Ascending aorta (tissue), 2 donors: ENCODE data around the gene TTC39A. TPM values are rescaled to one million over a fixed set of nuclear protein-coding genes. Genes with fewer than 3 reads are reported as not detected.
"Not testable (repeated sequence)": the region's sequence is repeated elsewhere in the genome, so short reads cannot be mapped to it uniquely, and the experiment has no call there.

Experiments
- DNase-seq, 2 donors: peaks; one replicate each; pipeline ENCODE4 v3.0.0-alpha.2; 2019; ENCODE audit warnings: low spot score in 2 of 2
- H3K27ac ChIP-seq, 2 donors: fragments of 200-600 bp; sonication (generic); one replicate each; pipeline ENCODE4 v1.5.1; 2016 to 2017; ENCODE audit warnings: mild to moderate bottlenecking in 1 of 2
- H3K27me3 ChIP-seq: fragments of 200-600 bp; sonication (generic); one replicate; pipeline ENCODE4 v1.5.1; 2017
- H3K36me3 ChIP-seq, 2 donors: fragments of 200-600 bp; sonication (generic); one replicate each; pipeline ENCODE4 v1.5.1; 2016
- H3K4me1 ChIP-seq, 2 donors: fragments of 200-600 bp; sonication (generic); one replicate each; pipeline ENCODE4 v1.5.1; 2016 to 2017; ENCODE audit warnings: mild to moderate bottlenecking in 1 of 2
- H3K4me3 ChIP-seq, 2 donors: fragments of 200-600 bp; sonication (generic); one replicate each; pipeline ENCODE4 v1.5.1; 2016 to 2017; ENCODE audit warnings: mild to moderate bottlenecking in 1 of 2
- H3K9me3 ChIP-seq, 2 donors: fragments of 200-600 bp; sonication (generic); one replicate each; pipeline ENCODE4 v1.5.1; 2016
- CTCF ChIP-seq, 3 experiments: fragments of 200-600 bp in 2 of 3; fragments of 450-650 bp in 1 of 3; sonication (generic) in 2 of 3; IDR thresholded peaks; one replicate each; pipeline ENCODE4 v1.5.1; 2016 to 2019; ENCODE audit warnings: antibody characterized with exemption in 3 of 3, mild to moderate bottlenecking in 1 of 3, moderate library complexity in 1 of 3
- intact Hi-C: fragments of 100-400 bp; cut with DNase I; formaldehyde crosslinking; loops from one replicate; pipeline ENCODE4 v1.15.1; 2023
- total RNA-seq: library from RNA; depleted of rRNA; stranded (reverse); fragments of >200 nt; gene quantifications from one replicate; pipeline ENCODE4 v1.1.0, GENCODE V29; 2016

TTC39A gene
- total RNA-seq, 1 donor from 2014 or later = not detected

- no peak for TF ChIP-seq CTCF (IDR thresholded peaks at IDR 0.05)
- no peak overlapping the region for H3K27ac ChIP-seq
- H3K9me3 ChIP-seq = no peaks in the 10 kb centered on the region
- intact Hi-C loops = no loop called here
- peaks cover 4 to 12% of the 10 kb centered on the region in 2 donors for H3K4me1 ChIP-seq
- no peak for DNase-seq
- H3K27me3 ChIP-seq = no peaks in the 10 kb centered on the region
- no peak overlapping the region for H3K4me3 ChIP-seq
- H3K36me3 ChIP-seq = no peaks in the 10 kb centered on the region
Measured at GRCh38 chr1:51328279-51328678, 2.1 kb downstream of the TTC39A start.

- Histone ChIP-seq H3K27ac (no peak overlapping the region), H3K4me1 (peaks cover 4 to 12% of the 10 kb centered on the region in 2 donors), H3K36me3 (no peaks in the 10 kb centered on the region), H3K9me3 (no peaks in the 10 kb centered on the region), H3K27me3 (no peaks in the 10 kb centered on the region), H3K4me3 (no peak overlapping the region)
- TF ChIP-seq CTCF (IDR thresholded peaks at IDR 0.05) = no peak
- intact Hi-C loops = no loop called here
- DNase-seq = no peak
Measured at GRCh38 chr1:51327386-51327785, 3.0 kb downstream of the TTC39A start.

- intact Hi-C loops = no loop called here
- no peaks in the 10 kb centered on the region for H3K36me3 ChIP-seq
- no peak overlapping the region for H3K27ac ChIP-seq
- TF ChIP-seq CTCF (IDR thresholded peaks at IDR 0.05) = no peak
- DNase-seq = no peak
- no peak overlapping the region for H3K4me3 ChIP-seq
- no peaks in the 10 kb centered on the region for H3K27me3 ChIP-seq
- no peaks in the 10 kb centered on the region for H3K9me3 ChIP-seq
- H3K4me1 ChIP-seq = peaks cover 4 to 12% of the 10 kb centered on the region in 2 donors
Measured at GRCh38 chr1:51326839-51327238, 3.5 kb downstream of the TTC39A start.

GRCh38 chr1:51325878-51326755 is 4.2 kb downstream of the TTC39A start:
- no peak for TF ChIP-seq CTCF (IDR thresholded peaks at IDR 0.05)
- intact Hi-C loops = no loop called here
- H3K4me3 ChIP-seq = no peak overlapping the region
- H3K36me3 ChIP-seq = no peaks in the 10 kb centered on the region
- no peaks in the 10 kb centered on the region for H3K27me3 ChIP-seq
- no peaks in the 10 kb centered on the region for H3K9me3 ChIP-seq
- no peak for DNase-seq
- H3K27ac ChIP-seq = no peak overlapping the region
- H3K4me1 ChIP-seq = peaks cover 4 to 9% of the 10 kb centered on the region in 2 donors

GRCh38 chr1:51325391-51325790 is 5.0 kb downstream of the TTC39A start:
- Histone ChIP-seq H3K36me3 (no peaks in the 10 kb centered on the region), H3K27ac (no peak overlapping the region), H3K4me3 (no peak overlapping the region), H3K9me3 (no peaks in the 10 kb centered on the region), H3K27me3 (no peaks in the 10 kb centered on the region), H3K4me1 (peaks cover 0 to 3% of the 10 kb centered on the region in 2 donors)
- TF ChIP-seq CTCF (IDR thresholded peaks at IDR 0.05) = no peak
- intact Hi-C loops = no loop called here
- no peak for DNase-seq

GRCh38 chr1:51325011-51325385 is 5.4 kb downstream of the TTC39A start:
- intact Hi-C loops, H3K4me3 ChIP-seq, H3K9me3 ChIP-seq, DNase-seq, H3K27me3 ChIP-seq, H3K4me1 ChIP-seq, H3K36me3 ChIP-seq, H3K27ac ChIP-seq: not testable (repeated sequence)
